Chondrocyte (in vitro differentiated cells): ENCODE data around the gene PPP2R5E. TPM values are rescaled to one million over a fixed set of nuclear protein-coding genes. Genes with fewer than 3 reads are reported as not detected.

Source experiments
- DNase-seq: peaks from one replicate; pipeline ENCODE4 v3.0.0; 2021; ENCODE audit warnings: mixed read lengths, low spot score
- H3K27ac Mint-ChIP-seq: one replicate; pipeline ENCODE4 v1.8.0; 2021; ENCODE audit warnings: mild to moderate bottlenecking, moderate library complexity, mixed read lengths; ENCODE audit not compliant: unreplicated experiment
- H3K27me3 Mint-ChIP-seq: 2 replicates; pipeline ENCODE4 v1.8.0; 2021; ENCODE audit warnings: low read depth, mixed read lengths
- H3K36me3 Mint-ChIP-seq: 2 replicates; pipeline ENCODE4 v1.8.0; 2021; ENCODE audit warnings: low read depth, mixed read lengths
- H3K4me1 Mint-ChIP-seq: 2 replicates; pipeline ENCODE4 v1.8.0; 2021; ENCODE audit warnings: low read depth, mild to moderate bottlenecking, mixed read lengths
- H3K4me3 Mint-ChIP-seq: one replicate; pipeline ENCODE4 v1.8.0; 2021; ENCODE audit warnings: mild to moderate bottlenecking, moderate library complexity, mixed read lengths; ENCODE audit not compliant: unreplicated experiment
- H3K9me3 Mint-ChIP-seq: 2 replicates; pipeline ENCODE4 v1.8.0; 2021; ENCODE audit warnings: low read depth, mixed read lengths
- total RNA-seq: library from RNA; stranded (reverse); gene quantifications from 3 replicates; pipeline ENCODE4 v1.2.1, GENCODE V29; 2021
- TF ChIP-seq, protein P1 (sequence below): fragments of 200-600 bp; sonication (generic); IDR thresholded peaks from 2 replicates; pipeline ENCODE4 v1.5.0; 2021; ENCODE audit warnings: antibody characterized with exemption, mild to moderate bottlenecking, moderate library complexity

Gene PPP2R5E
- total RNA-seq, 1 donor from 2014 or later: 43.3 TPM

DNA sequence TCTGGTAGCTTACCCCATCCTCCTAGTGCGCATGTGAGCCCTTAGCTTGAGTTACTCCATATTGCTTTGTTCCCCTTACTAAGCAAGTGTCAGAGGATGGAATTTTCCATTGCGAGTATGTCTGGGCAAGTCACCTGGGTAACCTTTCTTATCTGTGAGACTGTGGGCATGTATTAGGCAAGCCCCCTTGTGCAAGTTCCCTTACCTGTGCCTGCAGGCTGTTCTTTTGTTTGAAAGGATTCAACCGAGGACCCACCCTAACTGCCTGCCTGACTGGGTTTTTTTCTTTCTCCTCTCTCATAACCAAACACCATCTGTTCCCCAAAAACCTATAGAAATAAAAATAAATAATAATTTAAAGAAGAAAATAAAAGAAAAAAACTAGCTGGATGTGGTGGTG is 22.3 kb upstream of the PPP2R5E start:
- Mint-ChIP-seq H3K27me3 (no peaks in the 10 kb centered on the region), H3K4me3 (no peak overlapping the region), H3K9me3 (no peaks in the 10 kb centered on the region), H3K27ac (no peak overlapping the region), H3K4me1 (peaks cover 11% of the 10 kb centered on the region), H3K36me3 (no peaks in the 10 kb centered on the region)
- TF ChIP-seq, protein P1, sequence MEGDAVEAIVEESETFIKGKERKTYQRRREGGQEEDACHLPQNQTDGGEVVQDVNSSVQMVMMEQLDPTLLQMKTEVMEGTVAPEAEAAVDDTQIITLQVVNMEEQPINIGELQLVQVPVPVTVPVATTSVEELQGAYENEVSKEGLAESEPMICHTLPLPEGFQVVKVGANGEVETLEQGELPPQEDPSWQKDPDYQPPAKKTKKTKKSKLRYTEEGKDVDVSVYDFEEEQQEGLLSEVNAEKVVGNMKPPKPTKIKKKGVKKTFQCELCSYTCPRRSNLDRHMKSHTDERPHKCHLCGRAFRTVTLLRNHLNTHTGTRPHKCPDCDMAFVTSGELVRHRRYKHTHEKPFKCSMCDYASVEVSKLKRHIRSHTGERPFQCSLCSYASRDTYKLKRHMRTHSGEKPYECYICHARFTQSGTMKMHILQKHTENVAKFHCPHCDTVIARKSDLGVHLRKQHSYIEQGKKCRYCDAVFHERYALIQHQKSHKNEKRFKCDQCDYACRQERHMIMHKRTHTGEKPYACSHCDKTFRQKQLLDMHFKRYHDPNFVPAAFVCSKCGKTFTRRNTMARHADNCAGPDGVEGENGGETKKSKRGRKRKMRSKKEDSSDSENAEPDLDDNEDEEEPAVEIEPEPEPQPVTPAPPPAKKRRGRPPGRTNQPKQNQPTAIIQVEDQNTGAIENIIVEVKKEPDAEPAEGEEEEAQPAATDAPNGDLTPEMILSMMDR: no peak
- DNase-seq: no peak

DNA sequence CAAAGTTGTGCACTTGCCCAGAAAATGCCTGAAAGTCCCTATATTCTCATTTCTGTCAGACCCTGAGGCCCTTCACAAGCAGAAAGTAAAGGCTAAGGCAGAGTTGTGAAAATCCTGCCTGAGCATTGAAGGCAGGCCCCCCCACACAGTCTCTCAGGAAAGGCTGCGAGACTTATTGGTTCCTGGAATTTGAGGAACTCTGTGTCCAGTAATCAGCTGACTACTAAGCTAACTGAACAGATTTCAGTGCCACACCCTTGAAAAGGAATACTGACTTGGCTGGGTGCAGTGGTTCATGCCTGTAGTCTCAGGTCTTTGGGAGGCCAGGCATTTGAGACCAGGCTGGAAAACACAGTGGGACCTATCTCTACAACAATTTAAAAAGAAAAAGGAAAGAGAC is 21.1 kb upstream of the PPP2R5E start:
- no peak for DNase-seq
- TF ChIP-seq, protein P1: no peak
- peak overlapping the region; percentile 45 for H3K27ac Mint-ChIP-seq

DNA sequence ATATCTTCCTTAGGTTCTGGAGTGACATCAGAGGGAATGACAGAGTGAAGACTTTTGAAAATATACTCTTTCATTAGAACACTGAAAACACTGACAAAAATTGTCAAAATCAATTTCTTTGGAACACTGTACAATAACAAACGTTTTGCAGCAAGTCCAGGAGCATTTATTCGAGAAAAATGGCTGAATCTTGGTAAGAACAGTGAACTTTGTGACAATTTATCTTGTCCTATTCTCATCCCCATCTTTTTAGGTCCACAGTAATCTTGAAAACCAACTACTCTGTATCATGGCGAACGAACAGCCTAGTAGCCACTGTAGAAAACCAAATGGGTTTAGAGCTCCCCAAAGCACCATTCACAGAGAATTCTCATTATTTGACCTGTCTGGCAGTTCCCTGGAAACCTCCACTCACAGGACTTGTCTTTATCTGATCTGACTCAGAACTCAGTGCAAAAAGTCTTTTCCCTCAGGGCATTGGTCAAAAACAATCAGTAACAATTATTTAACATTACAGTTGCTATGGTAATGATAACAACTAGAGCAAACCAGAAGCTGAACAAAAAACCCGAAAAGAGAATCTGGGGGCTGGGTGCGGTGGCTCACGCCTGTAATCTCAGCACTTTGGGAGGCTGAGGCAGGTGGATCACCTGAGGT is 20.3 kb upstream of the PPP2R5E start:
- H3K4me1 Mint-ChIP-seq: peaks cover 11% of the 10 kb centered on the region
- no peaks in the 10 kb centered on the region for H3K36me3 Mint-ChIP-seq
- no peak for DNase-seq
- no peaks in the 10 kb centered on the region for H3K27me3 Mint-ChIP-seq
- TF ChIP-seq, protein P1: no peak
- no peak overlapping the region for H3K4me3 Mint-ChIP-seq
- no peaks in the 10 kb centered on the region for H3K9me3 Mint-ChIP-seq
- H3K27ac Mint-ChIP-seq: no peak overlapping the region

More for the DNA sequence above, 21.1 kb upstream of the PPP2R5E start:
- Mint-ChIP-seq H3K27me3 (no peaks in the 10 kb centered on the region), H3K4me1 (peaks cover 11% of the 10 kb centered on the region), H3K4me3 (no peak overlapping the region), H3K9me3 (no peaks in the 10 kb centered on the region), H3K36me3 (no peaks in the 10 kb centered on the region)

DNA sequence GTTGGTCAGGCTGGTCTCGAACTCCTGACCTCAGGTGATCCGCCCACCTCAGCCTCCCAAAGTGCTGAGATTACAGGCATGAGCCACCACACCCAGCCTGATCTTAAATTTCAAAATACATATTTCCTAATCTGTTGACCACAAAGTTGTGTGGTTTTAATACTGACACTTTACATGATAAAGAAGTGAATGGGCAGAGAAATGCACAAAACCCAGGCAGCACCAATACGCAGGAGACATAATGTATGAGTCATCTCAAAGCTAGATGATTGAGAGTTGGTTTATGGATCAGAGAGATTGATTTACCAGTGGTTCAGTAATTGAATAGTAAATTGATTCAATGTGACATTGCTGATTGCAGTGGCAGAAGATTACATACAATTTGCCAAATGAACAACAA is 19.2 kb upstream of the PPP2R5E start:
- Mint-ChIP-seq H3K27ac (no peak overlapping the region), H3K4me3 (no peak overlapping the region), H3K27me3 (peaks cover 1% of the 10 kb centered on the region), H3K36me3 (no peaks in the 10 kb centered on the region), H3K4me1 (peaks cover 11% of the 10 kb centered on the region), H3K9me3 (no peaks in the 10 kb centered on the region)
- TF ChIP-seq, protein P1: no peak
- no peak for DNase-seq

DNA sequence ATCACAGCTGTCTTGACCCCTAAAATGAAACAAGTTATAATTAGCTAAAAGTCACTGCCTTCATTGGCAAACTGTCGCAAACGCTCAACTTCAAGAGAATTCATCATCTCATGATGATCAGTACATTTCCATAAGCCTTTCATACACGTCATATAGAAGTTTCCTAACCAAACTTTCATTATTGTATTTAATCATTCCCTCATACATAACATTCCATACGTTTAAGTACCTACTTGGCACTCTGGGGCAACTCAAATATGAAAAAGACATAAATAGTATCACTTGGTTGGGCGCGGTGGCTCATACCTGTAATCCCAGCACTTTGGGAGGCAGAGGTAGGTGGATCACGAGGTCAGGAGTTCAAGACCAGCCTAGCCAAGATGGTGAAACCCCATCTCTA is 12.4 kb upstream of the PPP2R5E start:
- Mint-ChIP-seq H3K4me3 (no peak overlapping the region), H3K27ac (no peak overlapping the region), H3K27me3 (peaks cover 3% of the 10 kb centered on the region), H3K36me3 (no peaks in the 10 kb centered on the region), H3K4me1 (no peaks in the 10 kb centered on the region), H3K9me3 (no peaks in the 10 kb centered on the region)
- TF ChIP-seq, protein P1: no peak
- DNase-seq: no peak
